C4-2B (cell line): Measurements from ENCODE around the gene SLC2A11.

Experiments
- H3K27ac ChIP-seq: fragments of 450-650 bp; 2 replicates; pipeline ENCODE4 v1.5.1; 2017
- CTCF ChIP-seq: fragments of 450-650 bp; conservative IDR thresholded peaks from 2 replicates; pipeline ENCODE4 v1.5.1; 2017; ENCODE audit warnings: mild to moderate bottlenecking
- ZFX ChIP-seq: fragments of 450-650 bp; IDR thresholded peaks from 2 replicates; pipeline ENCODE4 v1.6.1; 2017

SLC2A11 gene

GRCh38 chr22:23841736-23842445 is 15.8 kb upstream of the SLC2A11 start:
- TF ChIP-seq CTCF (no peak), ZFX (no peak)

DNA sequence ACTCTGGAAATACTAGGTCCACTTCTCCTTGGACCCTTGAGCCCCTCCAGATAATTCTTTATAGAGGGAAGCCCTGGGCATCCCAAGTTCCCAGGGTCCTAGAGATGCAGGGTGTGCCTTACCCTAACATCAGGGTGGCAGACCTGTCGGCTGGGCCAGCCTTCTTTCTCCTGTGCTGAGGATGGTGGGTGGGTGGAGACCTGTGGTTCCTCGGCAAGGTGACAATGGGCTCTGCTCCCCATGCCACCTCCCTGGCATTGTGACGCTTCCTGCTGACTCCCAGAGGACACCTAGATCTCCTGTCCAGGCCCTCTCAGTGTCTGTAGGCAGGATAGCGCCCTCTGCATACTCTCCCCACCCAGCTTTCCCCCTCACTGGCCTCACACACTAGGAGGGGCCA is 15.1 kb upstream of the SLC2A11 start:
- TF ChIP-seq CTCF: no peak
- no peak for TF ChIP-seq ZFX
- no peak overlapping the region for H3K27ac ChIP-seq

More at GRCh38 chr22:23841736-23842445, 15.8 kb upstream of the SLC2A11 start:
- H3K27ac ChIP-seq: no peak overlapping the region

GRCh38 chr22:23844739-23845202 is 12.9 kb upstream of the SLC2A11 start:
- TF ChIP-seq ZFX (no peak), CTCF (no peak)
- no peak overlapping the region for H3K27ac ChIP-seq

GRCh38 chr22:23845265-23846080 is 12.2 kb upstream of the SLC2A11 start:
- H3K27ac ChIP-seq: no peak overlapping the region

DNA sequence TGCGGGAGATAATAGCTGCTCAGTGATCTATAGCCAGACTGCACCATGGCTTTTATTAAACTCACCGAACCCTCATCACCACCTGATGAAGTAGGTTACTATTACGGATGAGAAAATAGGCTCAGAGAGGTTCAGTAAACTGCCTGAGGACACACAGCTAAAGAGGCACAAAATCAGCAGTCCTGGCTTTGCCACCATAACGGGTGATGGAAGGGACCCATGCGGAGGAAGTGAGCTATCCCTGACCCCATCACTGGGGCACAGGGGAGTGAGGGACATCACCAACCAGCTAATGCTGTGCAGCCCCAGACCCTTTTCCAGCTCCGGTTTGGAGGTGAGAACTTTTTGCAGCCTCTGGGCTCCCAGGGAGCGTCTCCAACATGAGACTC is 11.6 kb upstream of the SLC2A11 start:
- H3K27ac ChIP-seq: no peak overlapping the region
- TF ChIP-seq CTCF (no peak), ZFX (no peak)

More at GRCh38 chr22:23845265-23846080, 12.2 kb upstream of the SLC2A11 start:
- TF ChIP-seq CTCF (no peak), ZFX (no peak)

GRCh38 chr22:23847310-23847920 is 10.3 kb upstream of the SLC2A11 start:
- TF ChIP-seq CTCF (no peak), ZFX (no peak)
- no peak overlapping the region for H3K27ac ChIP-seq
